ENCODE results near the gene CUX1.

Gene CUX1

GRCh38 chr7:101952355-101953247, 135.2 kb downstream of the CUX1 start:
- DNase-seq, result peak in 1 of 56 donors; percentile 10

- DNase-seq, result no peak
Observed at GRCh38 chr7:101953248-101953819, 135.9 kb downstream of the CUX1 start.

GRCh38 chr7:101954499-101954898, 137.1 kb downstream of the CUX1 start:
- DNase-seq, result no peak

- DNase-seq, result no peak
Observed at GRCh38 chr7:101956130-101956529, 138.7 kb downstream of the CUX1 start.

- no peak for DNase-seq
Observed at GRCh38 chr7:101957744-101958525, 140.5 kb downstream of the CUX1 start.

GRCh38 chr7:101959342-101959741, 141.9 kb downstream of the CUX1 start:
- no peak for DNase-seq

- no peak for DNase-seq
Observed at GRCh38 chr7:101959829-101960228, 142.4 kb downstream of the CUX1 start.

GRCh38 chr7:101960323-101960722, 142.9 kb downstream of the CUX1 start:
- DNase-seq, result no peak

- DNase-seq, result no peak
Observed at GRCh38 chr7:101960985-101961708, 143.7 kb downstream of the CUX1 start.

- DNase-seq, result no peak
Observed at GRCh38 chr7:101961811-101962210, 144.4 kb downstream of the CUX1 start.

GRCh38 chr7:101963693-101964092, 146.3 kb downstream of the CUX1 start:
- no peak for DNase-seq

- DNase-seq, result no peak
Observed at GRCh38 chr7:101964680-101965452, 147.4 kb downstream of the CUX1 start.

- no peak for DNase-seq
Observed at GRCh38 chr7:101968720-101969466, 151.5 kb downstream of the CUX1 start.

GRCh38 chr7:101969997-101970585, 152.7 kb downstream of the CUX1 start:
- DNase-seq, result no peak

GRCh38 chr7:101970801-101971200, 153.4 kb downstream of the CUX1 start:
- no peak for DNase-seq

- DNase-seq, result no peak
Observed at GRCh38 chr7:101971457-101971856, 154.0 kb downstream of the CUX1 start.

- no peak for DNase-seq
Observed at GRCh38 chr7:101972627-101973026, 155.2 kb downstream of the CUX1 start.

- no peak for DNase-seq
Observed at GRCh38 chr7:101973130-101973529, 155.7 kb downstream of the CUX1 start.

- no peak for DNase-seq
Observed at GRCh38 chr7:101974393-101974792, 157.0 kb downstream of the CUX1 start.

Measured in nucleus accumbens (tissue), 56 donors.